HG03432 (cell line): ENCODE results near the gene OR2K2.
"Not testable (repeated sequence)": the region's sequence is repeated elsewhere in the genome, so short reads cannot be mapped to it uniquely, and the experiment has no call there.

ENCODE experiments used
- ATAC-seq: cut with Tn5 transposase; IDR thresholded peaks from one replicate; pipeline ENCODE4 v1.9.1; 2021; ENCODE audit warnings: mild to moderate bottlenecking, moderate library complexity; ENCODE audit not compliant: unreplicated experiment

The OR2K2 gene, protein sequence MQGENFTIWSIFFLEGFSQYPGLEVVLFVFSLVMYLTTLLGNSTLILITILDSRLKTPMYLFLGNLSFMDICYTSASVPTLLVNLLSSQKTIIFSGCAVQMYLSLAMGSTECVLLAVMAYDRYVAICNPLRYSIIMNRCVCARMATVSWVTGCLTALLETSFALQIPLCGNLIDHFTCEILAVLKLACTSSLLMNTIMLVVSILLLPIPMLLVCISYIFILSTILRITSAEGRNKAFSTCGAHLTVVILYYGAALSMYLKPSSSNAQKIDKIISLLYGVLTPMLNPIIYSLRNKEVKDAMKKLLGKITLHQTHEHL

DNA sequence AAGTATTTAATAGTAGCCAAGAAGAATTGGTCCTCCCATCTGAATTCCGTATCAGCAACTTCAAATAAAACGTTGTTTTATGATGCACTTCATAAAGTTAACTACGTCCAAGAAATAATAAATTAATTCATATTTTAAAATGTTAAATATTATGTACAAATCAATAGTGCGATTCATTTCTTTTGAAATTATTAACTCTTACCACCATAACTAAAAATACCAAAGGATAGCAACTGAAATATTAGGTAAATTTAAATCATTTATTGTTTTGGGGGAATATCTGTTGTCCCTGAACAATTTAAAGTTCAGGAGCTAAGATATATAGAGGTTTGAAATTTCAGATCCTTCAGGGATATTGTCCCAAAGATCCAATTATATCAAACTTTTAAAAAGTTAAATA, at the start of gene OR2K2:
Gene OR2K2, minus strand, starts transcription at position 101 of the 400 bp plus-strand sequence. CDS start 1,791 bp downstream, outside the sequence.
- no peak for ATAC-seq

DNA sequence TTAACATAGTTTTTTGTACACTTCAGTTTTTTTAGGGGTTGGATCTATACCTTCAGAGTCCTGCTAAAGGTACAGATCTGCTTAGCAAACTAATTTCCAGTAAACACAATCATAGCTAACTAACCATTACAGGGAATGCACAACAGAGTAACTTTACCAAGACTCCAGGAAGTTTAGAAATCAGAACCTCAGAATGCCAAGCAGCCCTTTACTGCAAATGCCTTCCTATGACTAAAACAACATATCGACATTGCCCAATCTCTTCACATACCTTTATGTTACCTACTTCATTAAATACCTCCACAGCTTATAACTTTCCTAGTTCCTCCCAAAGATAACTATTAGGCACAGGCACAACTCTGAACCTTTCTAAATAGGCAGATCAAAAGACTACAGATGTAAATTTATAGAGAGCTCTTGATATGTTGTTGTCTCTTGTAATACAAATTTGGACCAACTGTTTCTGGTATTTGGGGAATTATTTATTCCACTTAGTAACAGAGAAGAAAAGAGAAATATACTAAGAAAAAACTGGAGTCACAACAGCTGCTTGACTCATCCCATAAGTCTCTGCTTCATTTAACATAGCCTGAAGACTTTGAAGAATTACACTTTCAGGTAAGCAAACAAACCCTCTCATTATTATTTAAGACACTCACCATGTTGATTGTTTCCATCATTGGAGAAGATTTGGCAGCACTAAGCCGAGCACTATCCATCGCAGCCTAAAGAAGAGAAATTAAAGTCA, 46.0 kb upstream of the OR2K2 start:
- ATAC-seq, result no peak

DNA sequence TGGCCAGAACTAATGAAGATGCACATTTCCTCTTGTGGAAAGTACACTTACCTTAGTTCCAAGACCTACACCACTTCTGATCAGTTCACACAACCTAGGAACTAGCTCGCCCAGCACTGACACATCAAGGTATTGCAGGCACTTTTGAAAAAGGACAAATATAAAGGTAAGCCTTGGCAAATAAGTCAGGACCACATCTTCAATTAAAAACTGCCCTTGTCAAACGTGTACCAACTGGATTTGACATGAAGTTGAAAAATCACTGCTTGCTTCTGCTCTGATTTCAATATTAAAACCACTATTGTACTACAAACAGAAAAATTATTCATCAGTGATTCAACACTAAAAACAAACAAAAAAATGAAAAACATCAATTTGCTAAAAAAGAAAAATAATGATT, 45.0 kb upstream of the OR2K2 start:
- no peak for ATAC-seq

DNA sequence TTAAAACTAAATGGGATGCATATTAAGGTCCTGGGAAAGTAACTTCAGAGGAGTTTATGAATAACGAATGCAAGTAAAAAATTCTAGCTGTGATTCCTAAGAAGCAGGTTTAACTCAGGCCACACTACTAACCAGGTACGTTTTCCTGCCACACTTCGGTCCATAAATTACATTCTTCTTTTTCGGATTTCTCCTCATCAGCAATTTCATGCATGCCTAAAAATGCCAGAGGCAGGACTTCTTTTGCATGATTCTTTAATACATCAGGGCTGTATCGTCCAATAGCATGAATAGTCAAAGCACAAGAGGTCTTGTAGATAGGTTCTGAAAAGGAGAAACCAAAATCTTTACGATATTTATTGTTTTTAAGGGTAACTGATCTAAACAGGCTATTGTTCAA, 42.3 kb upstream of the OR2K2 start:
- no peak for ATAC-seq

DNA sequence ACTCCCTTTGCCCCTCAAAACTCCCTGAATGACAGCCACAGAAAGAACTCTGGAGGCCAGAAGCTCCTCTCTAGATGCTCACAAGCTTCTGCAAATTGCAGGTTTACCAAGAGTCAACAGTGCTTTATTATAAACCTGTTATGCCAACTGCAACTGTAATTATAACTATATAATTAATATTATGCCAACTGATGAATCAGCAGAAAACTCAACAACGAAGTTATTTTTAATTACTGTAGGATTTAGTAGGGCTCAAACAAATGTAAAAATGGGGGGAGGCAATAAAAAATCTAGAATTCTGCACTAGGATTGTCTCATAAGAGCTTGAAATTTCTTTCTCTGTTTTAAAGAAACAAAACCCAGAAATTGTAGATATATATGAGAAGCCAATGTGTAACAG, 37.0 kb upstream of the OR2K2 start:
- ATAC-seq, result no peak

DNA sequence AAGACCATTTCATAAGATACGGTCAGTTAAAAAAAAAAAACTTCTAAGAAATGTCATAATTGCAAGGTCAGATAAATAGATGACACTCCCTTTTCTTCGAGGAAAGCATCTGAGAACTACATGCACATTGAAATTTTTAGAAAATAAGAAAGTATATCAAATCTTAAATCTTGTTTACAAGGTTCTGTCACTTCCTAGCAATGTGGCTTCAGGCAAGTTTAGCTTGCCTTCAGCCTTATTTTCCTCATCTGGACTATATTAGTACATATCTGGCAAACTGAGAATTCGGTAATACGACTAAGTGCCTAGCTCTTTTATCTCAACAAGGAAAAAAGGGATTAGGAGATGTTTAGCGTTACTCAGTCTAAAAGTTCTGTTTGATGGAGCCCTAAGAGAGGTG, 32.5 kb upstream of the OR2K2 start:
- ATAC-seq, result no peak

DNA sequence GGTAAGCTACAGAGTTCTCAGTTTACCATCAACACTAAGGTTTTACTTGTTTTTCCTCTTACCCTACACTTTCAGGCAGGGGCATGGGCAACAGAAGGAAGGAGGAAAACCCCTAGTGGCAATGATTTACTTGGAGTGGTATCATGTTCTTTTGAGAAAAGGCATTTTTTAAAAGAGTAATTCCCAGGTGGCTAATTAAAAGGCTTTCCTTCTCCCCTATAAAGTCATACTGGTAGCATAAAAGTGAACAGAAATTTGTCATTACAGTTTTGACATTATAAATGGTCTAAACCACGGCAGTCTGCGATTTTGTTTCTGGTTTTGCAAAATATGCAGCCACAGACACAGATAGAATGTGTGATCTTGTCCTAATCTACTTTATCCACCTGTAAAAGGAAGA, 30.9 kb upstream of the OR2K2 start:
- ATAC-seq, result peak; percentile 63

DNA sequence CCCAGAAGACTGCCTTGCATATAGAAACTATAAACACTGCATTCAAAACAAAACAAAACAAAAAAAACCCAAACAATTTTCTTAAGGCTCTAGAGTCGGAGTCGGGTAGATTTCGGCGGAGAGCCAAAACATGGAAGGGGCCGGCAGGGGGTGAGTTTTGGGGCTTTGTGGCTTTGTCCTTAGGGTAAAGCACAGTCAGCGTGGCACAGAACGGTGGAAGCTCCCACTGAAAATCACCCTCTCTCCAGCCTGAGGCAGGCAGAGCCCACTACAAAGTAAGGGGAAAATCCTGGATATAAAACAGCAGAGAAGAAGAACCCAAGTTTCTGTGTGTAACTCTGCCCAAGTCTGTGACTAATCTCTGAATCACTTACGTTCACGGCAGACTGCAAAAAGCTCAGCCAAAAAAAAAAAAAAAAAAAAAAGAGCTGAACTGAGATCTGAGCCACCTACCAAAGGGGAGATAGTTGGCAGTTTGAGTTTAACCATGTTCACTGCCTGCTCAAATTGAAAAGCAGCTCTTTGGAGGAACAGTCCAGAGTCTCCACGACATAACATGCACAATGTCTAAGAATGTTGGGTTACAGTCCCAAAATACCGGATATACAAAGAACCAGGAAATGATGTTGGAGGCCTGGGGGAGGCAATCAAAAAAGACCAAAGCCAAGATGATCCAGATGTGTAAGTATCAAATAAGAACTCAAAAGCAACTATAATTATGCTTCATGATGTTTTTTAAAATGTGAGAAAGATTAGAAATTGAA, 26.6 kb upstream of the OR2K2 start:
- no peak for ATAC-seq

DNA sequence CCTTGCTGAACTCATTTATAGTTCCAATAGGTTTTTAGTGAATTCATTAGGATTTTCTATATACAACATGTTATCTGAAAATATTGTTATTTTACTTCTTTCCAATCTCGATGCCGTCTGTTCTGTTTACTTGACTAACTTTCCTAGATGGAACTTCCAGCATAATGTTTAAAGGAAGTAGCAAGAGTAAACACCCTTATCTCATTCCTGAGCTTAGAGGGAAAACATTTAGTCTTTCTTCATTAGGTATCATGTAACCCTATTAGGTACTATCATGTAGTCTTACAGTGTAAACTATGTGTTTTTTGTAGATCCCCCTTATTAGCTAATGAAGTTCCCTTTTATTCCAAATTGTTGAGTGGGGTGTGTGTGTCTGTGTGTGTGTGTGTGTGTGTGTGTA, 22.5 kb upstream of the OR2K2 start:
- no peak for ATAC-seq

DNA sequence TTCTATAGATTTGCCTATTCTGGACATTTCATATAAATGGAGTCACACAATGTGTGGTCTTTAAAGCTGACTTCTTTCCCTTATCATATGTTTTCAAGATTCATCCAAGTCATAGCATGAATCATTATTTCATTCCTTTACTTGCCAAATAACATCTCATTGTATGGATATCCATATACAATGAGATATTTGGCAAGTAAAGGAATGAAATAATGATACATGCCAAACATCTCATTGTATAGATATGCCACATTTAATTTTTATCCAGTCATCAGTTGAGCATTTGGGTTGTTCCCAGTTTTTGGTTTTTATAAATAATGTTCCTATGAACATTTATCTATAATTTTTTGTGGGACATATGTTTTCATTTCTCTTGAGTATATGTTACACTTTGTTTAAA, 20.5 kb upstream of the OR2K2 start:
- no peak for ATAC-seq

DNA sequence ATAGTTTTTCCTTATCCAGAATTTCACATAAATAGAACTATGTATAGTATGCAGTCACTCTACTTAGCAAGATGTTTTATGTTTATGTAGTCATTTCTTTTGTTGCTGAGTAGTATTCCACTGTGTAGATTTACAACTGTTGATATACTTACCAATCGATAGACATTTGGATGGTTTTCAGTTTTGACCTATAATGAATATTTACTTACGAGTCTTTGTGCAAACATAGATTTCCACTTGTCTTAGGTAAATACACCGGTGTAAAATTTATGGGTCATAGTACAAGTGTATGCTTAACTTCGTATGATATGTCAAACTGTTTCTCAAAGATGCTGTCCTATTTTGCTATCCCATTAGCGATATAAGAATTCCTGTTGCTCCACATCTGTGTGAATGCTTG, 19.7 kb upstream of the OR2K2 start:
- no peak for ATAC-seq

DNA sequence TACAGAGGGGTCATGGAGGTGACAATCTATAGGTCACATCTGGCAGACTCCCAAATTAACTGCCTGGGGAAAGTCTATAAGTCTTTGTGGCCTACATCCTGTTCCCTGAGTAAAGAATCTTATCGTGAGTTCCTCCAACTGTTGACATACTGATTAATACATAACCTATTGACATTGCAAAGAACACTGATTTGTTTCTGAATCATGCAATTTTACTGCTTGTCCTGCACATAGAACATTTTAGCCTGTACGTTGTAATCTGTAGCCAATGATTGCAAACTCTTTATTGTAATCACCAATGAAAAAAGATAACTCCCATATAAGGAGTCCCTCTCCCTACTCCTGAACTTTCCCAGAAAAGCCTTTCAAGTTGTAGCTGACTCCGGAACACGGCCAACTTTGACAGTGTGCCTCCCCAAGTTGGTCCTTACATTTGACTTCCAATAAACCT, 18.8 kb upstream of the OR2K2 start:
- no peak for ATAC-seq

DNA sequence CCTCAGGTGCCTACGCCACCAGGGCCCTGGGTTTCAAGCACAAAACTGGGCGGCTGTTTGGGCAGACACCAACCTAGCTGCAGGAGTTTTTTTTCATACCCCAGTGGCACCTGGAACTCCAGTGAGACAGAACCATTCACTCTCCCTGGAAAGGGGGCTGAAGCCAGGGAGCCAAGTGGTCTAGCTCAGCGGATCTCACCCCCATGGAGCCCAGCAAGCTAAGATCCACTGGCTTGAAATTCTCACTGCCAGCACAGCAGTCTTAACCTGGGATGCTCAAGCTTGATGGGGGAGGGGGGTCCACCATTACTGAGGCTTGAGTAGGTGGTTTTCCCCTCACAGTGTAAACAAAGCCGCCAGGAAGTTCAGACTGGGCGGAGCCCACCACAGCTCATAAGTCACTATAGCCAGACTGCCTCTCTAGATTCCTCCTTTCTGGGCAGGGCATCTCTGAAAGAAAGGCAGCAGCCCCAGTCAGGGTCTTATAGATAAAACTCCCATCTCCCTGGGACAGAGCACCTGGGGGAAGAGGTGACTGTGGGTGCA, 4.4 kb upstream of the OR2K2 start:
- ATAC-seq, result not testable (repeated sequence)

DNA sequence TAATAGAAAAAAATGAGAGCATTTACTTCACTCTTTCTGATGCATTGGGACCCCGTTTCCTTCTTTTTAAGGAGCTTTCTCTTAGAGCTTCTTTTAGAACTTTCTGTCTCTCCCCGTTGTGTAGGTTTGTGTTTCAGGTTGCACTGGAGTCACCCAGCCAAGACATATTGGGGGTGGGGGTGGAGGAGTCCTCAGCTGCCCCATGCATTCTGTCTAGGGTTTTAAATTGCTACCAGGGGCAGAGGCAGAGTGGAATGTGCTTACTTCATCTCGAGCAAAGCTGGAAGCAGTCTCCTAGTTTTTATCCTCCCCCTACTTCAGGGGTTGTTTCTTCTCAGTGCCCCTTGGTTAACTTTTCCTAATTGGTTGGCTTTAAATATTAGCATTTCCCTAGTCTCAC, 9.4 kb downstream of the OR2K2 start:
- ATAC-seq, result no peak

DNA sequence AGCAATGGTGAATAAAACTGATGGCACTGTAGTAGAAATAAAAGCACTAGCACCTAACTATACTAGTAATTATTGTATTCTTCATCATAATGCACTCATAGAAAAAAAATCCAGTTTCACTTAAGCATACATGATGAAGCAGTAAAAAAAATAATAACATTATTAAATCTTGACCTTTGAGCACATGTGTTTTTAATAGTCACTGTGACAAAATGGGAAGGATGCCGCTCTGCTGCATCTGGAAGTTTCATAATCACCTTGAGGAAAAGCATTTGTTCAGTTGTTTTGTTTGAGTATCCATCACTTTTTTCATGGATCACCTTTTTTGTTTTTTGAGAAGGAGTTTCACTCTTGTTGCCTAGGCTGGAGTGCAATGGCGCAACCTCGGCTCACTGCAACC, 13.2 kb downstream of the OR2K2 start:
- ATAC-seq, result no peak

DNA sequence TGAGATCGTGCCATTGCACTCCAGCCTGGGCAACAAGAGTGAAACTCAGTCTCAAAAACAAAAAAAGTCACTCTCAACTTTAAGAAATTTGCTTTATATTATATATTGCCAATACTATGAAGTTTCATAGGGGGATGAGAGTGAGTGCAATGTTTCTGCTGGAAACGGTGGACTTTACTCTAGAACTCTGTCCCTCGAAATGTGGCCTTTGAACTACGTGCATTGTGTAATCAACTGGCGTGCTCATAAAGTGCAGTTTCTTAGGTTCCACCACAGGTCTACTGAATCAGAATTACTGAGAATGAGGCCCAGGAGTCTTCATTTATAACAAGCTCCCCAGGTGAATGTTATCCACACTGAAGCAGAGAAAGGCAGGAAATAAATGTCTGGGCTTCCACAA, 24.1 kb downstream of the OR2K2 start:
- no peak for ATAC-seq

DNA sequence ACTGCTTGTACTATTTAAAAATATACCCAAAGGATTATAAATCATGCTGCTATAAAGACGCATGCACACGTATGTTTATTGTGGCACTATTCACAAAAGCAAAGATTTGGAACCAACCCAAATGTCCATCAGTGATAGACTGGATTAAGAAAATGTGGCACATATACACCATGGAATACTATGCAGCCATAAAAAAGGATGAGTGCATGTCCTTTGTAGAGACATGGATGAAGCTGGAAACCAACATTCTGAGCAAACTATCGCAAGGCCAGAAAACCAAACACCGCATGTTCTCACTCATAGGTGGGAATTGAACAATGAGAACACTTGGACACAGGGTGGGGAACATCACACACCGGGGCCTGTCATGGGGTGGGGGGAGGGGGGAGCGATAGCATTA, 26.0 kb downstream of the OR2K2 start:
- not testable (repeated sequence) for ATAC-seq

DNA sequence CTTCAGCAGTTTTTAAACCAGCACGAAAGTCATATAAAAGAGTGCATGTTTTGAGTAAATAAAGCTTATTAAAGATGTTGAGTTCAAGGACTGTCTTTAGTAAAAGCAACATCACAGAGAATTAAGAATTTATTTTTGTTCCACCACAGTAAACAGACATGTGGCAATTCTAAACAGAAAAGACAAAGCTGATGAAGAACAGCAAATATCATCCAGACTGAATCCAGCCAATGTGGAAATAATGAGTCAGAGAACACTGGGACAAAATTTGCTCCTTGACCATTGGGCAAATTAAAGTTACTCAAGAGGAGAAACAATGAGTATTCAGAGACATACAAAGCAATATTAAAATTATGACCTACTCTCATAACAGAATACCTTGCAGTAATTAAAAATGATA, 28.8 kb downstream of the OR2K2 start:
- ATAC-seq, result no peak

DNA sequence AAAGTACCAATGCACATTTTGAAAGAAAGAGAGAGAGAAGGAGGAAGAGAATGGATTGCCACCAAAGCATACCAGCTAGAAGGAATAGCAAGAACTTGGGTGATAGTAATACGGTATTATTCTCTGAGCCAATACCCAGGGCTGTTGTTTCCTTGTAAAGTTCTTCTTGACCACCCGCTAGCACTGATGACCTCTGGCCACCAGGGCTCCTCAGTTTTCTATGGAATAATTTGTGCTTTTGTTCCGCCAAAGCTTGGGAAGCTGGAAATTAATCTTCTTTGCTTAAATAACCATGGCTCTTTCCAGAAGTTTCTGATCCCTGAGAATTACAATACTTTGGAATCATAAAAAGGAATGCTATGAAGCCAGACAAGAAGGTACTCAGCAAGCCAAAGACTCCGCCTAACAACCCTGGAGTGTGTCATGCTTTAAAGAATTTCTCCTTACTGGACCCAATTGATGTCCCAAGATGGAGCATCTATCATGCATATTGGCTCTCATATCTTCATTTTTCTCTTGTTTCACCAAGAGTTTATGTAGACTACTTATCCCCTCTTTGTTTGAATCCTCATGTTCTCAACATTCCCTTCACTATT, 29.8 kb downstream of the OR2K2 start:
- no peak for ATAC-seq

DNA sequence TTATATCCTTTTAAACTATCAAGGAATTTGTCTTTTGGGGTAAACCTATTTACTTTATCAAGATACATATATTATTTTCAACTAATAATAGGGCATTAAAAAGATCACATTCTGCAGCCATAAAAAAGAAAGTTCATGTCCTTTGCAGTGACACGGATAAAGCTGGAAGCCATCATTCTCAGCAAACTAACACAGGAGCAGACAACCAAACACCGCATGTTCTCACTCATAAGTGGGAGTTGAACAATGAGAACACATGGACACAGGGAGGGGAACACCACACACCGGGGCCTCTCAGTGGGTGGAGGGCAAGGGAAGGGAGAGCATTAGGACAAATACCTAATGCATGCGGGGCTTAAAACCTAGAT, 30.4 kb downstream of the OR2K2 start:
- not testable (repeated sequence) for ATAC-seq
